ENCODE results near the gene MAMLD1. TPM values are rescaled to one million over a fixed set of nuclear protein-coding genes. Genes with fewer than 3 reads are reported as not detected.

Gene MAMLD1
- total RNA-seq, 2 donors from 2014 or later = 0.56 to 3.3 TPM

DNA sequence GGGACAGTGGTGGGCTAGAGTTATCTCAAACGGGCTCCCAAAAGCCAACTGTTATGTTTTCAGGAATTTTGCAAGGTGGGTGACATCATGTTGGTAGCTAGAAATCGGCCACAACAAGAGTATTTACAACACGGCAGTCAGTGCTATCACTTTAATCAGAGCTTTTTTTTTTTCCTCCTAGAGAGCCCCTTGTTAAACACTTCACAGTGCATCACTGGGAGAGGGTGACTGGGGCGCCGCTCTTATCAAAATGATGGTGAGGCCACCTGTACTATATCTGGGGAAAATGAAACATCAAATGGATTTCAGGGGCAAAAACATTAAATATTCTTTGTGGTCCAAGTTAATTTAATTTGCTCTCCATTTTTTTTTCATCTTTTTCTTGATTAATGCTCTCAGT lies 44.9 kb downstream of the MAMLD1 start:
- no peaks in the 10 kb centered on the region for H3K9me3 ChIP-seq
- H3K4me1 ChIP-seq = no peaks in the 10 kb centered on the region
- H3K27me3 ChIP-seq = no peaks in the 10 kb centered on the region
- TF ChIP-seq, protein P1, sequence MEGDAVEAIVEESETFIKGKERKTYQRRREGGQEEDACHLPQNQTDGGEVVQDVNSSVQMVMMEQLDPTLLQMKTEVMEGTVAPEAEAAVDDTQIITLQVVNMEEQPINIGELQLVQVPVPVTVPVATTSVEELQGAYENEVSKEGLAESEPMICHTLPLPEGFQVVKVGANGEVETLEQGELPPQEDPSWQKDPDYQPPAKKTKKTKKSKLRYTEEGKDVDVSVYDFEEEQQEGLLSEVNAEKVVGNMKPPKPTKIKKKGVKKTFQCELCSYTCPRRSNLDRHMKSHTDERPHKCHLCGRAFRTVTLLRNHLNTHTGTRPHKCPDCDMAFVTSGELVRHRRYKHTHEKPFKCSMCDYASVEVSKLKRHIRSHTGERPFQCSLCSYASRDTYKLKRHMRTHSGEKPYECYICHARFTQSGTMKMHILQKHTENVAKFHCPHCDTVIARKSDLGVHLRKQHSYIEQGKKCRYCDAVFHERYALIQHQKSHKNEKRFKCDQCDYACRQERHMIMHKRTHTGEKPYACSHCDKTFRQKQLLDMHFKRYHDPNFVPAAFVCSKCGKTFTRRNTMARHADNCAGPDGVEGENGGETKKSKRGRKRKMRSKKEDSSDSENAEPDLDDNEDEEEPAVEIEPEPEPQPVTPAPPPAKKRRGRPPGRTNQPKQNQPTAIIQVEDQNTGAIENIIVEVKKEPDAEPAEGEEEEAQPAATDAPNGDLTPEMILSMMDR (IDR thresholded peaks at IDR 0.05) = no peak
- no peaks in the 10 kb centered on the region for H3K36me3 ChIP-seq
- DNase-seq (ENCODE audit: low spot score) = no peak
- no peak overlapping the region for H3K27ac ChIP-seq
- H3K4me3 ChIP-seq = no peak overlapping the region

DNA sequence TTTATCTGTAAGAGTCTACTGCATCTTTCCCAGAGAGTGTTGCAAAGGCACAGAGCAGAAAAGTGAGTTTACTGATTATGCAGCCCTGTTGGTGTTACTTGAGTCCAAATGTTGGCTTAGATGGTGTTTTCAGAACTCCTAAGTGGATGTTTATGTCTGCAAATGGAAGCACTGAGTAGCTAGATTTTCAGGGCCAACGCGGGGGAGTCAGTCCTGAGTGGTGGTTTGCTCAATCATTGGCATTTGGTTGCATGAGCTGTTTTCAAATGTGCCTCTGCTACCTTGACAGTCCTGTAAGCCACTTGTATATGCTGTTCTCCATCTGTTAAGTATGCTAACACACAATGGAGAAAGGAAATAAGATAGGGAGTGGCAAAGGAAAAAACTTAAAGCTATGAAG lies 45.4 kb downstream of the MAMLD1 start:
- H3K4me1 ChIP-seq = no peaks in the 10 kb centered on the region
- H3K4me3 ChIP-seq = no peak overlapping the region
- H3K27me3 ChIP-seq = no peaks in the 10 kb centered on the region
- H3K36me3 ChIP-seq = no peaks in the 10 kb centered on the region
- DNase-seq (ENCODE audit: low spot score) = no peak
- no peaks in the 10 kb centered on the region for H3K9me3 ChIP-seq
- no peak overlapping the region for H3K27ac ChIP-seq
- TF ChIP-seq, protein P1 (IDR thresholded peaks at IDR 0.05) = no peak

DNA sequence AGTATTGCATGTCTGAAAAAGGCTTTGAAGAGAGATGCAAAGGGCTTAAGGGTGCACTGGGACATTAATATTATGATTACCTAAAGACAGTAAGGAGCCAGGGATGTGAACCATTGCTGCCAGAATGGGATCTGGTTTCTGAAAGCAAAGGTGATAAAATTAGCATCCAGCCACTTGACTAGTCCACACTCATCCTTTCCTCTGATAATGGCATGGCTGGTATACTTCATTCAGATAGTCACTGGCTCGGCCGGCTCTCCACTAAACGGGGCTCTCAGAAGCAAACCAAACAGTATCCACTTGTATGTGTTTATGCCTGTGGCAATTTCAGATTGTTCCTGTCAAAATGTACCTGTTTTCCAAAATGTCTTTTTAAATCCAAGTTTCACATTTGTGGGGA lies 46.4 kb downstream of the MAMLD1 start:
- Histone ChIP-seq H3K27me3 (no peaks in the 10 kb centered on the region), H3K4me1 (no peaks in the 10 kb centered on the region), H3K4me3 (no peak overlapping the region), H3K9me3 (no peaks in the 10 kb centered on the region), H3K36me3 (no peaks in the 10 kb centered on the region), H3K27ac (no peak overlapping the region)
- no peak for DNase-seq (ENCODE audit: low spot score)
- TF ChIP-seq, protein P1 (IDR thresholded peaks at IDR 0.05) = no peak

DNA sequence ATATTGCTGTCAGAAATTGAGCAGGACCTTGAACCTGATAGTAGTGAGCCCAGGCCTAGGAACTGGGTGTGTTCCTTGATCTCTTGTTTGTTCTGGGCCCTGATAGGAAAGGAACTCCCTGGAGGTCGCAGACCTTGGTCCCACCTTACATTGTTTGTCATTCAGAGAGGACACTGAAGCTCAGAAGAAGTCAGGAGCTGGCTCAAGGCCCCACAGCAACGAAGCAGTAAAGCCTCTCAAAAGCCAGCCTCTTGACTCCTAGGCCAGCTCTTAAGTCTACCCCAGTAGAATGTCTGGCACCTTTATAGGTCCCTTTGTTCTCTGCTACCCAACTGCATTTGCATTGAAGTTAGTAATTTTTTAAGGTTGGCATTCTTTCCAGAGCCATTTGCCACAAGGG lies 46.8 kb downstream of the MAMLD1 start:
- no peaks in the 10 kb centered on the region for H3K27me3 ChIP-seq
- H3K36me3 ChIP-seq = no peaks in the 10 kb centered on the region
- no peaks in the 10 kb centered on the region for H3K9me3 ChIP-seq
- H3K4me1 ChIP-seq = no peaks in the 10 kb centered on the region
- DNase-seq (ENCODE audit: low spot score) = no peak
- H3K27ac ChIP-seq = no peak overlapping the region
- TF ChIP-seq, protein P1 (IDR thresholded peaks at IDR 0.05) = no peak
- H3K4me3 ChIP-seq = no peak overlapping the region

DNA sequence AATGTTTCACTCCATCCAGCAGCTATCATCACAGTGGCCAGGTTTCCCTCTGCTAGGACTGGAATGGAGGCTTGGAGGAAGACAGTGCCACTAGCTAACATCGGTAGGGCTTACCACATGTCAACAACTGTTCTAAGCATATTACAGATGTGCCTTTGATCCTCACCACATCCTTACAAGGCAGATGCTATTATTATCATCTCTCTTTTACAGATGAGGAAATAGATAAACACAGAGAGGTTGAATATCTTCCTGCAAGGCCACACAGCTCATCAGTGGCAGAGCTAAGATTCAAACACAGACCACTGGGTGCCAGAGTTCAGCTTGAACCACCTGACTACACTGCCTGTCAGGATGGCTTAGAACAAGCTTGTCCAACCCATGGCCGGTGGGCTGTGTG lies 47.4 kb downstream of the MAMLD1 start:
- Histone ChIP-seq H3K27me3 (no peaks in the 10 kb centered on the region), H3K4me3 (no peak overlapping the region), H3K36me3 (no peaks in the 10 kb centered on the region), H3K27ac (no peak overlapping the region), H3K4me1 (no peaks in the 10 kb centered on the region), H3K9me3 (no peaks in the 10 kb centered on the region)
- no peak for DNase-seq (ENCODE audit: low spot score)
- TF ChIP-seq, protein P1 (IDR thresholded peaks at IDR 0.05) = no peak

DNA sequence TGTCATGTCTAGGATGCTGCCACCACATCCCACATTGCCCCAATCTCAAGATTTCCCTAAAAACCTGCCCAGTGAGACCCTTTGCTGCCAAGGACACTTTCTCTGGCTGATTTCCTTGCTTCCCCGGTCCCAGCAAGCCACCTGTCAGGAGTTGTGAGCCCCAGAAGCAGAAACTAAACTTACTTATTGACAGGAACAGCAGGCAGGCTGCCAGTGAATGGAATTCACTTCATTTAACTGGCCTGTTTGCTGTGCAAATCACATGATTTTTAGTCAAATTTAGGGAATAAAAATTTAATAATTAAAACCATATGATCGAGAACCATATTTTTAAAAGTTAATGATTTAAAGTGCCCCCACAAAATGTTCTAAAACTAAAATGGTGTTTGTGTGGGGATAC lies 48.5 kb downstream of the MAMLD1 start:
- no peak for DNase-seq (ENCODE audit: low spot score)
- H3K27ac ChIP-seq = no peak overlapping the region
- TF ChIP-seq, protein P1 (IDR thresholded peaks at IDR 0.05) = no peak
- no peak overlapping the region for H3K4me3 ChIP-seq
- no peaks in the 10 kb centered on the region for H3K9me3 ChIP-seq
- no peaks in the 10 kb centered on the region for H3K36me3 ChIP-seq
- no peaks in the 10 kb centered on the region for H3K27me3 ChIP-seq
- H3K4me1 ChIP-seq = no peaks in the 10 kb centered on the region
